ENCODE measurements around the gene BCL2.

DNA sequence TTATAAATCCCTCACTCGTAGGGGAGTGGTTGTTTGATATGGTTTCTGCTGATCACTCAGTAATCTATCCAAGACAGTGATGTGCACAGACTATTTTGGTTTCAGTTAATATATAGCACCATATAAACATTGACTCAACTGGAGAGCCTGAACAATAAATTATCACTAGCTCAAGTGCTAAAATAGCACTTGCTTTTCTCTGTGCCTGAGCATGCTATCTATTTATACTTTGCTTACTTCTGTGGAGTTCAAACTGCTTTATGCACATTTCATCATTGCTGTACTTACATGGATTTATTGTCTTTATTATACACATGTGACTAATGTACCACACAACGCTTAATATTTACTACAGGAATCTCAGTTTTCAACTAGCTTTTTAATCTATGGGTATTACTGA is 133.6 kb downstream of the BCL2 start:
- TF ChIP-seq, protein P1, sequence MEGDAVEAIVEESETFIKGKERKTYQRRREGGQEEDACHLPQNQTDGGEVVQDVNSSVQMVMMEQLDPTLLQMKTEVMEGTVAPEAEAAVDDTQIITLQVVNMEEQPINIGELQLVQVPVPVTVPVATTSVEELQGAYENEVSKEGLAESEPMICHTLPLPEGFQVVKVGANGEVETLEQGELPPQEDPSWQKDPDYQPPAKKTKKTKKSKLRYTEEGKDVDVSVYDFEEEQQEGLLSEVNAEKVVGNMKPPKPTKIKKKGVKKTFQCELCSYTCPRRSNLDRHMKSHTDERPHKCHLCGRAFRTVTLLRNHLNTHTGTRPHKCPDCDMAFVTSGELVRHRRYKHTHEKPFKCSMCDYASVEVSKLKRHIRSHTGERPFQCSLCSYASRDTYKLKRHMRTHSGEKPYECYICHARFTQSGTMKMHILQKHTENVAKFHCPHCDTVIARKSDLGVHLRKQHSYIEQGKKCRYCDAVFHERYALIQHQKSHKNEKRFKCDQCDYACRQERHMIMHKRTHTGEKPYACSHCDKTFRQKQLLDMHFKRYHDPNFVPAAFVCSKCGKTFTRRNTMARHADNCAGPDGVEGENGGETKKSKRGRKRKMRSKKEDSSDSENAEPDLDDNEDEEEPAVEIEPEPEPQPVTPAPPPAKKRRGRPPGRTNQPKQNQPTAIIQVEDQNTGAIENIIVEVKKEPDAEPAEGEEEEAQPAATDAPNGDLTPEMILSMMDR (IDR thresholded peaks at IDR 0.05): no peak
- TF ChIP-seq POLR2A (IDR thresholded peaks at IDR 0.05): no peak
